Body of pancreas (tissue), 4 donors: ENCODE results near the gene PECR.

Experiments
- CTCF ChIP-seq, 7 experiments: fragments of 450-650 bp in 4 of 7; fragments of 200-600 bp in 3 of 7; sonication (generic) in 3 of 7; IDR thresholded peaks; one replicate each; pipeline ENCODE4 v1.5.1; 2016 to 2019; ENCODE audit warnings: antibody characterized with exemption in 7 of 7
- POLR2A ChIP-seq, 3 donors: fragments of 450-650 bp; IDR thresholded peaks; one replicate each; pipeline ENCODE4 v1.6.1; 2016; ENCODE audit warnings: antibody characterized with exemption in 3 of 3, mild to moderate bottlenecking in 2 of 3

- no peak for TF ChIP-seq CTCF (IDR thresholded peaks at IDR 0.05)
- TF ChIP-seq POLR2A (IDR thresholded peaks at IDR 0.05), result no peak
Measured at GRCh38 chr2:216006164-216006663, 75.4 kb downstream of the PECR start.
